Retinal pigment epithelial cell (primary cell): ENCODE data around the gene IGBP1.

Experiments used
- DNase-seq: peaks from one replicate; pipeline ENCODE4 v3.0.0-alpha.2; 2010; ENCODE audit warnings: low read depth
- H3K4me3 ChIP-seq: 2 replicates; pipeline ENCODE4 v1.5.1; 2011; ENCODE audit warnings: mild to moderate bottlenecking, low read length, control low read depth, moderate library complexity
- CTCF ChIP-seq: conservative IDR thresholded peaks from 2 replicates; pipeline ENCODE4 v1.5.1; 2011; ENCODE audit warnings: low read depth, low read length, control low read depth, inconsistent platforms

The IGBP1 gene

DNA sequence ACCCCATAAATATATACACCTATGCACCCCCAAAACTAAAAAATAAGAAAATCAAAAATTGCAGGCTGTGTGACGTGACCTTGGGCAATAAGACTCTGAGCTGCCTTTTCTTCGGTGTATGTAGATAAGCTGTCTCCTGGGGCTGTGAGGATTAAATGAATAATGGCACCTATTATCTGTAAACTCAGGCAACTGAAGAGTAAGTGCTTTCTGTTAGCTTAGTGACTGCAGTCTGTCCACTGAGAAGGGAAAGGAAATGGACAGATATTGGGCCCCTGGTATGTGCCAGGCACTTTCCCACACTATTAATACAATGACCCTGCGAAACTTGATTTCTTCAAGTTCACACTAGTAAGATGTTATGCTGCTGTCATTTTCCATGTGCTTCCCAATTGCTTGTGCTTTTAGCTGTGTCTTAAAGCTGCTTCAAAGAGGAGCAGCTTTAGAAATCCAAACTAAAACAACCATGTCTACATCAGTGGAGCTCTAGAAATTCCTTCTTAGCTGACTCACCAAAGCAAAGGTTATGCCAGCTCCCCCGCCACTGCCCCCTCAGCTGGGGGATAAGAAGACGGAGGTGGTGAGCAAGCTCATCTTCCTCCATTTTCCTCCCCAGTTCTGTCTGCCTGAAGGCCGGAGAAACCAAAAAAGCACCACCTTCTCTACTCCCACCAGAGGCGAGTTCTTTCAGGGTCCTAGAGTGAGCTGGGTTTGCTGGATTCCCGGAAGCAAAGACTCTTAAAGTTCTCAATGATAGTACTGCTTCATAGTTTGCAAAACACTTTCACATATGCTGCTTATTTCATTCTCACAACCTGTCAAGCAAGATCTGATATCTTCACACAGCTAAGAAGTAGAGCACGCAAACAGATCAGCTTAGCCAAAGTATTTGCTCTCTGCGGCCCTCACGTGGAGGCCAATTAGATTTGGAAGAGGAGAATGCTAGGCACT is 35.3 kb downstream of the IGBP1 start:
- H3K4me3 ChIP-seq, result no peak overlapping the region
- peak; percentile 11 for DNase-seq
- TF ChIP-seq CTCF, result no peak

GRCh38 chrX:70169281-70169680 is 36.0 kb downstream of the IGBP1 start:
- no peak for TF ChIP-seq CTCF
- DNase-seq, result no peak
- H3K4me3 ChIP-seq, result no peak overlapping the region

GRCh38 chrX:70171624-70172023 is 38.4 kb downstream of the IGBP1 start:
- no peak for TF ChIP-seq CTCF
- H3K4me3 ChIP-seq, result no peak overlapping the region
- DNase-seq, result no peak

DNA sequence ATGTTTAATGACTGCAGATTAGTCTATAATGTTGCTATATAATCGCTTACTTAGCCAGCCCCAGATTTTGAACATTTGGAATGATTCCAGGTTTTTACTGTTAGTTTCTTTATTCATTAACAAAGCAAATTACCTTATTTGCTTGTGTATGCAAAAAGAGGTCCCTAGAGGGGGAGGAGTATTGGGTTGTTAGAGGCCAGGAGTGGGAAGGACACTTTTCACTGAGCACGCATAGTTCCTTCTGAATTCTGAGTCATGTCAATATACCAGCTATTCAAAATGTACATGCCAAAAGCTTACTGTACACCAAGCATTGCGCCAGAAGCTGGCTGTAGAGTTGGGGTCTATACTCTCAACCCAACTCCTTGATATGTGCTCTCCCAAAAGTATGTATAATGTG is 39.0 kb downstream of the IGBP1 start:
- DNase-seq, result no peak
- no peak overlapping the region for H3K4me3 ChIP-seq
- TF ChIP-seq CTCF, result no peak

DNA sequence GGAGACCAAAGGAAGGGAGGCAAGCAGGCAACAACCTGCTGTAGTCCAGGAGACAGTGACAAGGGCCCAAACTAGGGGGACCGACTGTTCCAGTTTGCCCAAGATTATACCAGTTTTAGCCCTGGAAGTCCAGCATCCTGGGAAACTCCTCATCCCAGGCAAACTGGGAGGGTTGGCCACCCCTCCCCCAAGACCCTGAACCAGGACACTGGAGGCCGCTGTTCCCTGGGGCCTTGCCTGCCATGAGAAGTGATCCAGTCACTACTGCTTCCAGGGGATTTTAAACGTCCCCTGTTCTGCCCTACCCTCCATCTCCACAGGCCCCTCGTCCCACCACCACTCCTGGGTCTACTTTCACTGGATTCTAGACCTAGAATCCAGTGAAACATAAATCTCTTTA is 39.7 kb downstream of the IGBP1 start:
- no peak overlapping the region for H3K4me3 ChIP-seq
- no peak for DNase-seq
- no peak for TF ChIP-seq CTCF

GRCh38 chrX:70174754-70175153 is 41.5 kb downstream of the IGBP1 start:
- no peak for TF ChIP-seq CTCF

GRCh38 chrX:70175338-70175737 is 42.1 kb downstream of the IGBP1 start:
- TF ChIP-seq CTCF, result no peak
- no peak overlapping the region for H3K4me3 ChIP-seq
- no peak for DNase-seq

More at GRCh38 chrX:70174754-70175153, 41.5 kb downstream of the IGBP1 start:
- no peak for DNase-seq
- H3K4me3 ChIP-seq, result no peak overlapping the region
